GM12891 (cell line): ENCODE measurements around the gene MAP3K19.

Source experiments
- PAX5 ChIP-seq: IDR thresholded peaks from 2 replicates; pipeline ENCODE4 v1.6.1; 2011; ENCODE audit warnings: low read length, moderate library complexity, mild to moderate bottlenecking; ENCODE audit not compliant: insufficient read depth, severe bottlenecking
- POLR2A ChIP-seq: IDR thresholded peaks from 2 replicates; pipeline ENCODE4 v1.6.1; 2011; ENCODE audit warnings: low read depth, low read length, control low read depth
- POLR2AphosphoS5 ChIP-seq: IDR thresholded peaks from 2 replicates; pipeline ENCODE4 v1.6.1; 2011; ENCODE audit warnings: low read depth, low read length, control low read depth
- POU2F2 ChIP-seq: IDR thresholded peaks from 2 replicates; pipeline ENCODE4 v1.6.1; 2011; ENCODE audit warnings: low read depth, mild to moderate bottlenecking, control low read depth, low read length, moderate library complexity
- SPI1 ChIP-seq: IDR thresholded peaks from 2 replicates; pipeline ENCODE4 v1.6.1; 2011; ENCODE audit warnings: low read depth, low read length, control low read depth
- TAF1 ChIP-seq: IDR thresholded peaks from 2 replicates; pipeline ENCODE4 v1.6.1; 2011; ENCODE audit warnings: low read depth, low read length, control low read depth

DNA sequence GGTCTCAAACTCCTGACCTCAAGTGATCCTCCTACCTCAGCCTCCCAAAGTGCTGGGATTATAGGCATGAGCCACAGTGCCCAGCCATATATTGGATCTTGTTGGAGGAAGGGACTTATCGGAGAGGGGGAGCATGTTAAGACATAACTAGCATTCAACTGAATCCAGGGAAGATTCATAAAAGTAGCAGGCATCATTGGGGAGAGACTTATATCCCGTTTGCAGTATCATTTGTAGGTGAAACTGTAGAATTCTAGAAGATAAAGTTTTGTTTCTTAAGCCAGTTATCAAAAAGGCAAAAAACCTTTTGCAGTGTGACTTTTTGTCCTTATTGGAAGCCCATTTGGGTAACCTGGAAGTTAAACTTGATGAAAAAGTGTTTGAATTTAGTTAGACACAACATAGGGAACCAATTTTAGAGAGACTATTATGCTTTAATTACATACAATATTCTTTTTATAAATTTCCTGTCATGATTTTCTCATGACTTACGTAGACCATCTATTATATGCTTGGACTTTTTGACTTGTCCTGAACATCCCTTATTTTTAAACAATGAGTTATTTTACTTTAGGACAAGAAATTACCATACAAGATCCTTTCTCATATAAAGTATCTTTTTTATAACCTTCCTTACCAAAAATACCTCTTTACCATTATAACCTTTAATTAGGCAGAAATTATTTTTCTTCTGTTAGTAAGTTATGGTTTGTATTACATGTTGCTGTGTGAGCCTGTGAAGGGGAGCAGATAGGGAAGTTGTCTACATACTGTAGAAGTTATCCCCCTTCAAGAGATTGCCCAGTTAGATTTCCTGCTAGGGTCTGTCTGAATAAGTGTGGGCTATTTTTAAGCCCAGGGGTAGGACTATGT is 25.1 kb upstream of the MAP3K19 start:
- TF ChIP-seq POLR2AphosphoS5 (no peak), PAX5 (no peak), POLR2A (no peak), TAF1 (no peak), SPI1 (no peak), POU2F2 (no peak)
